Tibial nerve (tissue), 4 donors: ENCODE measurements around the gene SUN5.

Experiments
- CTCF ChIP-seq, 5 experiments: fragments of 200-600 bp in 3 of 5; fragments of 450-650 bp in 2 of 5; sonication (generic) in 3 of 5; IDR thresholded peaks; one replicate each; pipeline ENCODE4 v1.5.1; 2016 to 2019; ENCODE audit warnings: antibody characterized with exemption in 5 of 5, mild to moderate bottlenecking in 3 of 5, moderate library complexity in 2 of 5
- EP300 ChIP-seq, 2 donors: sonication (generic); formaldehyde crosslinking; IDR thresholded peaks; one replicate each; pipeline ENCODE4 v1.6.1; 2017; ENCODE audit warnings: antibody characterized with exemption in 2 of 2, mild to moderate bottlenecking in 1 of 2
- POLR2A ChIP-seq, 2 donors: fragments of 450-650 bp; IDR thresholded peaks; one replicate each; pipeline ENCODE4 v1.6.1; 2017; ENCODE audit warnings: antibody characterized with exemption in 2 of 2, mild to moderate bottlenecking in 2 of 2, moderate library complexity in 2 of 2

DNA sequence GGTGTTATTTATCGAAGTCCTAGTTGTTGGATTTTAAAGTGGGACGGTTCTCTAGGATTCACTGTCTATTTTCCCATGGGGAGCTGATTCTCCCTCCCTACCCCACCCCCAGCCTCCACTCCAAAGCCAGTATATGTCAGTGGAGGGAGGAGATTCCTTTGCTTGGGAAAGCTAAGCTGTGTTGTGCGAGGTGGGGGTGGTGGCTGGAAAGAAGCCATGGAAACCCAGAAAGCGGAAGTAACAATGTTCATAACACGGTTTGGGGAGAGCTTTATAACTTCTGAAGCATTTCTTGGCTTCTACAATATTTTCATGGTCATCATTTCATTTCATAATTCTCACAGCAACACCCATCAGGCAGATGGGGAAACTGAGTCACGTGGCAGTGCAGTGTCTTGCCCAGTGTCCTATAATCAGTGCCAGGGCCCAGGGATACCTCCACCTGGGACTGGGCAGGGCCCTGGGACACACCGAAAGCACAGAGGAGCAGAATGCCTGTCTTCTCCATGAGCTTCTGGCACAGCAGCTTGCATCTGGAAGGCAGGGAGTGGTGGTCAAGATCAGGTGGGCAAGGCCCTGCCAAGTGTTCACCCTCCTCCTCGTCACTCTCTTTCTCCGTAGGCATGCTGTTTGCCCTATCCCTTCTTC lies 4.5 kb downstream of the SUN5 start:
- no peak for TF ChIP-seq CTCF (IDR thresholded peaks at IDR 0.05)
- no peak for TF ChIP-seq POLR2A (IDR thresholded peaks at IDR 0.05)
- no peak for TF ChIP-seq EP300 (IDR thresholded peaks at IDR 0.05)
